ENCODE measurements around the gene DMD.
"Not testable (repeated sequence)": the region's sequence is repeated elsewhere in the genome, so short reads cannot be mapped to it uniquely, and the experiment has no call there.

The DMD gene

GRCh38 chrX:33211356-33212260, at the start of gene DMD:
TSS of gene DMD (minus strand) at chrX:33211549. CDS start at chrX:33211312, 237 bp downstream.
- DNase-seq, result no peak

- DNase-seq, result no peak
Observed at GRCh38 chrX:33252306-33252825, 41.0 kb upstream of the DMD start.

- no peak for DNase-seq
Observed at GRCh38 chrX:33218819-33219218, 7.5 kb upstream of the DMD start.

GRCh38 chrX:33210156-33210555, 1.2 kb downstream of the DMD start:
- no peak for DNase-seq

GRCh38 chrX:33207056-33207455, 4.3 kb downstream of the DMD start:
- no peak for DNase-seq

GRCh38 chrX:33205321-33205720, 6.0 kb downstream of the DMD start:
- no peak for DNase-seq

- no peak for DNase-seq
Observed at GRCh38 chrX:33204889-33205288, 6.5 kb downstream of the DMD start.

- DNase-seq, result no peak
Observed at GRCh38 chrX:33198561-33199279, 12.6 kb downstream of the DMD start.

- no peak for DNase-seq
Observed at GRCh38 chrX:33195698-33196097, 15.7 kb downstream of the DMD start.

- no peak for DNase-seq
Observed at GRCh38 chrX:33194876-33195433, 16.4 kb downstream of the DMD start.

GRCh38 chrX:33194289-33194688, 17.1 kb downstream of the DMD start:
- no peak for DNase-seq

- DNase-seq, result no peak
Observed at GRCh38 chrX:33190016-33190415, 21.3 kb downstream of the DMD start.

- DNase-seq, result no peak
Observed at GRCh38 chrX:33188881-33189280, 22.5 kb downstream of the DMD start.

GRCh38 chrX:33188286-33188685, 23.1 kb downstream of the DMD start:
- DNase-seq, result no peak

- DNase-seq, result not testable (repeated sequence)
Observed at GRCh38 chrX:33184803-33185202, 26.5 kb downstream of the DMD start.

- DNase-seq, result no peak
Observed at GRCh38 chrX:33183361-33183760, 28.0 kb downstream of the DMD start.

- no peak for DNase-seq
Observed at GRCh38 chrX:33178690-33179089, 32.7 kb downstream of the DMD start.

GRCh38 chrX:33178218-33178617, 33.1 kb downstream of the DMD start:
- DNase-seq, result no peak

GRCh38 chrX:33175201-33175600, 36.1 kb downstream of the DMD start:
- DNase-seq, result no peak

GRCh38 chrX:33171041-33171440, 40.3 kb downstream of the DMD start:
- DNase-seq, result no peak

- DNase-seq, result no peak
Observed at GRCh38 chrX:33161829-33162228, 49.5 kb downstream of the DMD start.

GRCh38 chrX:33160273-33160672, 51.1 kb downstream of the DMD start:
- DNase-seq, result no peak

GRCh38 chrX:33156152-33156726, 55.1 kb downstream of the DMD start:
- no peak for DNase-seq

Measured in NCI-H1048 (cell line).